GM19035 (cell line): ENCODE data around the gene PEDS1.
"Not testable (repeated sequence)": the region's sequence is repeated elsewhere in the genome, so short reads cannot be mapped to it uniquely, and the experiment has no call there.

ENCODE experiments used
- ATAC-seq: cut with Tn5 transposase; IDR thresholded peaks from one replicate; pipeline ENCODE4 v1.9.1; 2021; ENCODE audit not compliant: unreplicated experiment

The PEDS1 gene

DNA sequence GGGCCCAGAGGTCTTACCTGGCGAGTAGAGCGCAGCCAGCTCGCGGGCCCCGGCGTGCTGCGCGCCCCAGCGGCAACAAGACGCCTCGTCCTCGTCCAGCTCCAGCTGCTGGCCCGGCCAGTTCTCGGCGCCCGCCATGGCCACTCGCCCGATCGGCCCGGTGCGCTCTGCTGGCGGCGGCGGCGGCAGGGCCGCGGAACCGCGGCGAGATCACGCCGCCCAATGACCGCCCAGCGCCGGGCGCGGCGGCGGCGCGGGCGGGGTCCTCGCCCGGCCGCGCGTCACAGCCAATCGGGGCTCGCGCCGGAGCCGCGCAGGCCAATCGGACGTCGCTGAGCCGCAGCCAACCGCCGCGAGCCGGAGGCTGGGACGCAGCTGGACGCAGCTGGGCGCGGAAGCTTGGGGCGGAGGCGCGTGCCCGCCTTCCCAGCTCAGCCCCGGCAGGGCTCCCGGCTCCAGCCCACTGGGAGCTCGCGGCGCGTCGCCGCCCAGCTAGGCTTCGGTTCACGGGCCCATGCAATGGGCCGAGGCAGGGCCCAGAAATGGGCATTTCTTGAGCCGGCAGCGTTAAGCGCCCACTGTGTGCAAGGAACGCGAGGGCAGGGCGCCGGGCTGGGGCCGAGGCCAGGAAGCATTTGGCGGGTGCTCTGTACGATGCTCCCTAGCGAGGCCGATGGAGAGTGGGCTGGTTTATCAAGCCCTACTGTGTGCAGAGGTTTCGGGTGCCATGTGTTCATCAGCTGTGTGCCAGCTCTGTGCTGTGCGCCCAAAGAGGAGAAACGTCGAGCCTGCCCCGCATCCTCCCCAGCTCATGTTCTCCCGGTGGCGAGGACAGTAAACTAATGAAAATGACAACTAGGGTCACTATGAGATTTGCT is at the start of gene PEDS1:
PEDS1 (minus strand) TSS at position 224 of the 878 bp plus-strand sequence; CDS start at position 138, 86 bp downstream.
- peak; percentile 92 for ATAC-seq

DNA sequence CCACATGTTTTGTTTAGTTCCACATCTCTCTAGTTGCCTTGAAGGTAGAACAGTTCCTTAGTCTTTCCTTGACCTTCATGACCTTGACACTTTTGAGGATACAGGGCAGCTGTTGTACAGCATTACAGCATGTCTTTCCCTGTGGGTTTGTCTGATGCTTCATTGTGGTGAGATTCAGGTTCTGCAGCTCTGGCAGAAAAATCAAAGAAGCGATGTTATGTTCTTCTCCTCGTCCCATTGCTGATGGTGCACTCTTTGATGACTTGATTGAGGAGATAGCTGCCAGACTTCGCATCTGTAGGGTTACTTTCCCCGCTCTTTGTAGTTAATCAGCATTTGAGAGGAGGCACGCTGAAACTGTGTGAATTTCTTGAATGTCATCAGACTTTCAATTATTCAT is 49.2 kb upstream of the PEDS1 start:
- no peak for ATAC-seq

DNA sequence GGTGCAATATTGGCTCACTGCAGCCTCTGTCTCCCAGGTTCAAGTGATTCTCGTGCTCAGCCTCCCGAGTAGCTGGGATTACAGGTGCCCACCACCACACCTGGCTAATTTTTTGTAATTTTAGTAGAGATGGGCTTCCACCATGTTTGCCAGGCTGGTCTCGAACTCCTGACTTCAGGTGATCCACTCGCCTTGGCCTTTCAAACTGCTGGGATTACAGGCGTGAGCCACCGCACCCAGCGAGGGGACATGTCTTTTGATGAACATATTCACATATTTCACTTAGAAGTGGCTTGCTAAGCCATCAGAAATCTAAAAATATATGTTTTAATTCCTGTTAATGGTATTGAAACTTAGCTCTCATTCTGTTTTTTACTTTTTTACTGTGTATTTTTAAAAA is 48.2 kb upstream of the PEDS1 start:
- not testable (repeated sequence) for ATAC-seq

DNA sequence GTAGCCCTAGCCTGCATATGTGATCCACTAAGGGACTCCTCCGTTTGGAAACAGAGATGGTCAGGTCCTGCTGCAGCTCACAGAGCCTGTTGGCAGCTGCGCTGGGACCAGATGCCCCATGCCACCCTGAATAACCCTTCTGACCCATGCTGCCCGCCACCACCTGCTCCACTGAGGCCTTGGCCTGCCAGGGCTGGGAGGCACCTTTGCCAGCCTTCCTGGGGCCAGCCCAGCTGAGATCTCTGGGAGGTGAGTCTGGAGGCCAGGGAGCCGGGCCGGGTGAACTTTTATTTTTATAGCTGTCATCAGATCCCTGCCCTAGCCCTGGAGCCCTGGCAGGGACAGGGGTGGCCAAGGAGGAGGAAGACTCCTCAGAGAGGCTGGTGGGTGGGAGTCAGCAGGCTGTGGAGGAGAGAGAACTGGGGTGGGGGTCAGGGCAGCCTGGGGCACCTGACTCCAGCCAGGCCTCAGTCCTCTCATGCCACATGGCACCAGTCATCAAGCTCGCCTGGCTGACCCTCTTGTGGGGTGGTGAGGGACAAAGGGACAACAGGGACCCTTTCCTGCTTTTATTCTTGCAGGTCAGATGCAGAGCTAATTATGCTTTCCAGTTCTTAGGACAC is 47.1 kb upstream of the PEDS1 start:
- ATAC-seq: no peak

DNA sequence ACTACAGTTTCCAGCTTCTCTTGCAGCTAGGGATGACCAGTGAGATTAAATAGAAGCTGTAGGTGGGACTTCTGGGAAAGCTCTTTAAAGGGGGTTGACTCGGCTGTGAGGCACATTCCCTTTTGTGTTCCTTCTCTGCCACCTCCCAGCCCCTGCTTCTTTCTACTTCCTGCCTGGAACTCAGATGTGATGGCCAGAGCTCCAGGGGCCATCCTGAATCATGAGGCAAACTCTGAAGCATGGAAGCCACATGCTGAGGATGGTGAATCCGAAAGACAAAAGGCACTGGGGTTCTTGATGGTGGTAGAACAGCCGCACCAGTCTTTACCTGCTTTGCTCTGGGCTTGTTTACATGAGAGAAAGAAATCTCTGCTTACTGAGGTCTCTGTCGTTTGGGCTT is 46.2 kb upstream of the PEDS1 start:
- no peak for ATAC-seq

DNA sequence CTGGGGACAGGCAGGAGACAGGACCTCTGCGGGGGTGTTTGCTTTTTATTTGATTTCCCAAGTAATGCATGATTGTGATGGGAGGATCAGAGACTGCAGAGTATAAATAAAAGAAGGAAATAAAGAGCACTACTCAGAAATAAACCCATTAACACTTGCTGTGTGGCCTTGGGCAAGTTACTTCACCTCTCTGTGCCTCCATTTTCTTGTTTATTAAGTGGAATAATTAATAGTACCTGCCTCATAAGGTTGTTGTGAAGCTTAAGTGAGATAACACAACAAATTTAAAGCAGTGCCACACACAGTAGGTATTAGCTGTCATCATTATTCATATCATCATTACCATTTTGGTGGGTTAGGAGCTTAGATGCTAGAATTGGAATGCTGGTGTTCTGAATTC is 45.2 kb upstream of the PEDS1 start:
- no peak for ATAC-seq

DNA sequence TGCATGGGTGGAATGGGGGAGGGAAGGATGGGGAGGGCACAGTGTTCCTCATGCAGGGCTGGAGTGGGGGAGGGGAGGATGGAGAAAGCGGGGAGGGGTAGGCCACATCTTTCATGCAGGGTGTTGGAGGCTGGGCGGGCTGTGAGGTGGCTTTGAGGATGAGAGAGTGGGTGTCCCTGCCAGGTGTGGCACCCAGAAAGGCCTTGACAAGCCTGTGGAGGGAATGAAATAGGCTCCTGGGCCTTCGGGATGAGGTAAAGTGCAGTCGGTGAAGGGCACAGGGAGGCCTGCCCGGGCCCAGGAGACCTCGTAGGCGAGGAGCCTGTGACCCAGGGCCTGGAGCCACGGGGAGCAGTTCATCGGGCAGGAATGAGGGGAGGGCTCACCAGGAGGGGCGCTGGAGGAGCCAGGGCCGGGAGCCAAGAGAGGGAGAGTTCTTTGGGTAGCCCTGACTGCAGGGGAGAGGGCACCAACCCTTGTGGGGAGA is 44.7 kb upstream of the PEDS1 start:
- no peak for ATAC-seq

DNA sequence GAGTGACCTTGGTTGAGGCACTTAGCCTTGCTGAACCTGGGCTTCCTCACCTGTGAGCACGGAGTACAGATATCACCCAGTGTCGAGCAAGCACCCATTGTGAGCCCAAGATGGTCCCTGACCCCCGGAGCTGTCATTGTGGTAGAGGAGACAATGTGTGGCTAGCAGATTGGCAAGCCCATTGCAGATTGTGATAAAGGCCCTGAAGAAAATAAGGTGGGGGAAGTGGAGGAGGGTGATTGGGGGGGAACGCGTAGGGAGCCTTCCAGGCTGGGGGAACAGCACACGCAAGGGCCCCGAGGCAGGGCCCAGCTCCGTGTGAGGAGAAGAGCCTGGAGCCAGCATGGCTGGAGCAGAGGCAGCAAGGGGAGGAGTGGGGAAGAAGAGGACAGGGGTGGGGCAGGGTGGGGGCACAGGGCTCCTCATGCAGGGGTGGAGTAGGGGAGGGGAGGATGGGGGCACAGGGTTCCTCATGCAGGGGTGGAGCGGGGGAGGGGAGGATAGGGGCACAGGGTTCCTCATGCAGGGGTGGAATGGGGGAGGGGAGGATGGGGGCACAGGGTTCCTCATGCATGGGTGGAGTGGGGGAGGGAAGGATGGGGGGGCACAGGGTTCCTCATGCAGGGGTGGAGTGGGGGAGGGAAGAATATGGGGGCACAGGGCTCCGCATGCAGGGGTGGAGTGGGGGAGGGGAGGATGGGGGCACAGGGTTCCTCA is 44.1 kb upstream of the PEDS1 start:
- no peak for ATAC-seq

DNA sequence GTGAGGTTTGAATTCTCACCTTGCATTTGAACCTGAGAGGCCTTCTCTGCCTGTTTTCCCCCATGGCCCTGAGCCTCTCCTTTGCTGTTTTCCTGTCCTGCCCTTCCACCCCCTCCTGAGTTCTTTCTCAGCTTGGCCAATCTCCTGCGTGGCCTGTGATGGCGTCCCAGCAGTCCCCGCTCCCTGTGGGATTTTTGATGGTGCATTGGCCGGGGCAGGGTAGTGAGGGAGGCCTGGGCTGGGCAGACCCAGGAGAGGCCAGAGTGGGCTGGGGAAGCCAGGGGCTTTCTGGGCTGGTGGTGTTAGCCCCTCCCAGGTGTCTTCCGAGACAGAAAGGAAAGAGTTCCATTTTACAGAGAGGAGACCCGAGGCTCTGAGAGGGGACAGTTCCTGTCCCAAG is 43.4 kb upstream of the PEDS1 start:
- no peak for ATAC-seq

DNA sequence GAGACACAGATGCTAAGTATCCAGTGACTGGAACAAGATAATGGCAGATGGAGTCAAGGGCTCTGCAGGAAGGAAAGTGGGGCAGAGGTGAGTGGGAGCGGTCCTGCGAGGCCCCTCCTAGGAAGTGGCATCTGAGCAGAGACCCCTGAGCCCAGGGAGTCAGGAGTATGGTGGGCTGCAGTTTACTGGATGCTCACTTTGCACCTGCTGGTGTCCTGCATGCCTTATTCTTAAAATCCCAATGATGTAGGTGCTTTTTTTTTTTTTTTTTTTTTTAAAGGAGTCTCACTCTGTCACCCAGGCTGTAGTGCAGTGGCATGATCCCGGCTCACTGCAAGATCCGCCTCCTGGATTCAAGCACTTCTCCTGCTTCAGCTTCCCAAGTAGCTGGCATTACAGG is 42.7 kb upstream of the PEDS1 start:
- no peak for ATAC-seq

DNA sequence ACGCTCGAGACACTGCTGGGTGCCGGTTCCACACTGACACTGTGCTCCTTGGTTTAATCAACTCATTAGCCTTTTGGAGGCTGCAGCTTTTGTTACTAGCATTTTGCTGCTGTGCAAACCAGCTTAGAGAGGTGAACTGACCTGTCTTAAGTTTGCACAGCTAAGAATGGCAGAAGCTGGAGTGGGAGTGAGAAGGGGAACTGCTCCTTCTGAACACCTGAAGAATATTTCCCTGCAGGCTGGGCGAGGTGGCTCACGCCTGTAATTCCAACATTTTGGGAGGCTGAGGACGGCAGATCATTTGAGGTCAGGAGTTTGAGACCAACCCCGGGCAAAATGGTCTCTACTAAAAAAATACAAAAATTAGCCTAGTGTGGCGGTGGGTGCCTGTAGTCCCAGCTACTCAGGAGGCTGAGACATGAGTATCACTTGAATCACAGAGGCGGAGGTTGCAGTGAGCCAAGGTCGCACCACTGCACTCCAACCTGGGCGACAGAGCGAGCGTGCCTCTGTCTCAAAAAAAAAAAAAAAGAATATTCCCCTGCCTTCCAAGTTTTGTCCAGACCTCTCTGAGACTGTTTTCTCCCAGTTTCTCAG is 42.1 kb upstream of the PEDS1 start:
- ATAC-seq: no peak

DNA sequence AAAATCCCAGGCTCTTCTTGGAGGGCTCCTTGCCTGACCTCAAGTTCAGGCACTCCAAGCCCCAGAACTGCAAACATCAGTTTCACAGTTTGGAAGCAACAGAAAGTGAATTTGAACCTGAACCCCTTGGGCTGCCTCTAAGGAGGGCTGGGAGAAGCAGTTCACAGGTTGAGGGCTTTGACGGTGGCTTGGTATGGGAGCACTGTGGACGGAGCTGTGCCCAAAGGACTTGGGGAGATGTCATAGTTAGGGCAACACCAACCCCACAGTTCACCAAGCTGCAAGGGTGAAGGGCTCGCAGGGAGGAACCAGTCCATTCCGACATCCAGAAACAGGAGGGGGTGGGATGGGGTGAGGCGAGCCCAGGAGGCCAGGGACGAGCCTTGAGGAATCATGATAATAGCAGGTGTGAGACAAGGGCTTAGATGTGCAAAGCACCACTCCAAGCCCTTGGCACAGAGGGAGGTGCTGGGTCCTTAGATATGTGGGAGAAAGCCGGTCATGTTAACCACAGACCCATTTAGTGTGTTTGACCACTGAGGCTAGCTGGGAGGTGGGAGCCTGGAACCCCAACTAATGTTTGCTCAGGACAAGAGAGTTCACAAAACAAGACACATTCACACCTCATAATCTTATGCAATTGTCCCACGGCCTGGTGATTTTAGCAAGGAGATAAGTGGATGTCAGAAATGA is 41.5 kb upstream of the PEDS1 start:
- no peak for ATAC-seq

DNA sequence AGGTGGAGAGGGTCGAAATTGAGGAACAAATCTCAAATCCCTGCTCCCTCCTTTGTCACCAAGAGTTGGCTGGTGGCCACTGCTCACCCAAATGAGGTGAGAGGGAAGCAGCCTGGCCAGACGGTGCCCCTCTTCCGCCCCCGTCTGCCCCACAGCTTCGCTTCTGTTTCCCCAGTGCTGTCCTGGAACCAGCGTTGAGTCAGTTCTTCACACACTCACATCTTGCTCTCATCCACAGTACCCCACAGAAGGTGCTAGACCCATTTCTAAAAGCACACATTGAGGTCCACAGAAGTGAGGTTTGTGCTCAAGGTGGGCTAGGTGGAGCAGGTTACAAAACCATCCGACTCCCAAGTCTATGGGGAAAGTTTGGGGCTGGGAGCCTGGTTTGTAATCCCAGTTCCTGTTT is 40.9 kb upstream of the PEDS1 start:
- no peak for ATAC-seq

DNA sequence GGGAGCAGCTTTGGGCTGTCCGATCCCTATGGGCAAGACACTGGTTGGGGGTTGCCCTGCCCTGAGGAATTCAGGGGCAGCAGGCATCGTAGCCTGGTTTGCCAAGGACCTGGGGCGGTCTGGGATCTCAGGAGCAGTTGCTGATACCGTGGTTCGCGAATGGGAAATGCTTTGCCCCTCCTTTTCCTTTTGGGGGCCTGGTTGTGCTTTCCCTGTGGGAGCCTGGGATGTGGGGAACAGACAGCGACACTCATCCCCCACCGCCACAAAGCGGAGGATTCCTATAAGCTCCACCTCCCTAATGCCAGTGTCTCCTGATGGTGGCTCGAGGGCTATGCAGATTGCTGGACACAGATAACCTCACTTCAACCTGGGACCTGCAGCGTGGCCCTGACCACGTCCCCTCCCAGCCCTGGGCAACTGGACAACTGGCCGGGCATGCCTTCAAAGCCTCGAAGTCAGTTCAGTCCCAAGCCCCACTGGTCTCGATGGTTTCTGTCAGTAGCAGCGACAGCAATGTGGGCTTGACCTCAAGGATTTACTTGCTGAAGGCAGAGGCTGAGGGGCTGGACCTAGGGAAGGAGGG is 40.4 kb upstream of the PEDS1 start:
- no peak for ATAC-seq

DNA sequence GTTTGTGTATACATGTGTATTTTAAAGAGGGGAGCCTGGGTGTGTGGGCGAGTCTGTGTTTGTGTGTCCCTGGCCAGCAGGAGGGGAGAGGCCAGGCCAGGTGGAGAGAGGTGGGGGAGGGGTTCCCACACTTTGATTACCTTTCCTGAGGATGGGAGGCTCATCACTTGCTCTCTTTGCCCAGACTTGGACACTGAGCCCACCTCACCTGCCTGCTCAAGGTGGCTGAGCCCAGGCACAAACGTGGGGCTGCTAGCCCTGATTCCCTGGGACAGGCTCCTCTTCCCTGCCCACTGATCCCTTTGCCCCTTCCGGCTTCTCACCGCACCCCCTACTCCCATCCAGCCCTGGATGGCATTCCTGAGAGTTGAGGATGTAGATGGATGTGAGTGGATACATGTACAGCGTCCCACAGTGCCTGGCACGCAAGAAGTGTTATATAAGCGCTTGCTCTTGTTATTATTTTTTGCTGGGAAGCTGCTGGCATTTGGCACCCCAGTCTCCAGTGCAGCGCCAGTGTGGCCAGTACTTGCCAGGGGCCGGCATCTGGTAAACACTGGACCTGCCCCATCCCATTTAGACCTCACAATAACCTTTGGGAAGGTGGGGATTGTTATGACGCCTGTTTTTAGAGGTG is 39.8 kb upstream of the PEDS1 start:
- ATAC-seq: no peak

DNA sequence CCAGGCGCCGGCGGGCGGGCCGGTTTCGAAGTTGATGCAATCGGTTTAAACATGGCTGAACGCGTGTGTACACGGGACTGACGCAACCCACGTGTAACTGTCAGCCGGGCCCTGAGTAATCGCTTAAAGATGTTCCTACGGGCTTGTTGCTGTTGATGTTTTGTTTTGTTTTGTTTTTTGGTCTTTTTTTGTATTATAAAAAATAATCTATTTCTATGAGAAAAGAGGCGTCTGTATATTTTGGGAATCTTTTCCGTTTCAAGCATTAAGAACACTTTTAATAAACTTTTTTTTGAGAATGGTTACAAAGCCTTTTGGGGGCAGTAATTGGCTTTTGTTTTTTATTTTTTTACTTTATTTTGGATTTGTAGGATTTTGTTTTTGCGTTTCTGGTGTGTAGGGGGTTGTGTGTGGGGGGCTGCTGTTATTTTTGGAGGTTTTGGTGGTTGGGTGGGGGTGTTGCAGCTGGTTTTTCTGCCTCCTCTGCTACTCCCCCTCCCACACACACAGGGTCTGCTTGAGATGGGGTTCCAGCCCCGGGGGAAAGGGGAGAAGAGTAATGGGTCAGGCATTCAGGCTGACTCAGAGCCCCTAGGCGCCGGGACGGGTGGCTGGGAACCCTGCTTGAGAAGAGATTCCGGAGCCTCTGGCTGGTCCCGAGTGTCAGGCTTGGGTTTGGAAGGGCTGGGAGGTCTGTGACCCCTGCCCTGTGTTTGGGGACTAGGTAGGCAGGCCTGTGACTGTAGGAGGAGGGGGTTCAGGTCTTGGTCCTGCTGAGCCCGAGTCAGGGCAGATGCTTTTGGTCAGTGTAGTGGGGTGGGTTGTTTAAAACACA is 39.1 kb upstream of the PEDS1 start:
- peak; percentile 38 for ATAC-seq

DNA sequence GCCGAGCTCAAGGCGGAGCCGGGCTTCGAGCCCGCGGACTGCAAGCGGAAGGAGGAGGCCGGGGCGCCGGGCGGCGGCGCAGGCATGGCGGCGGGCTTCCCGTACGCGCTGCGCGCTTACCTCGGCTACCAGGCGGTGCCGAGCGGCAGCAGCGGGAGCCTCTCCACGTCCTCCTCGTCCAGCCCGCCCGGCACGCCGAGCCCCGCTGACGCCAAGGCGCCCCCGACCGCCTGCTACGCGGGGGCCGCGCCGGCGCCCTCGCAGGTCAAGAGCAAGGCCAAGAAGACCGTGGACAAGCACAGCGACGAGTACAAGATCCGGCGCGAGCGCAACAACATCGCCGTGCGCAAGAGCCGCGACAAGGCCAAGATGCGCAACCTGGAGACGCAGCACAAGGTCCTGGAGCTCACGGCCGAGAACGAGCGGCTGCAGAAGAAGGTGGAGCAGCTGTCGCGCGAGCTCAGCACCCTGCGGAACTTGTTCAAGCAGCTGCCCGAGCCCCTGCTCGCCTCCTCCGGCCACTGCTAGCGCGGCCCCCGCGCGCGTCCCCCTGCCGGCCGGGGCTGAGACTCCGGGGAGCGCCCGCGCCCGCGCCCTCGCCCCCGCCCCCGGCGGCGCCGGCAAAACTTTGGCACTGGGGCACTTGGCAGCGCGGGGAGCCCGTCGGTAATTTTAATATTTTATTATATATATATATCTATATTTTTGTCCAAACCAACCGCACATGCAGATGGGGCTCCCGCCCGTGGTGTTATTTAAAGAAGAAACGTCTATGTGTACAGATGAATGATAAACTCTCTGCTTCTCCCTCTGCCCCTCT is 38.2 kb upstream of the PEDS1 start:
- peak; percentile 29 for ATAC-seq

DNA sequence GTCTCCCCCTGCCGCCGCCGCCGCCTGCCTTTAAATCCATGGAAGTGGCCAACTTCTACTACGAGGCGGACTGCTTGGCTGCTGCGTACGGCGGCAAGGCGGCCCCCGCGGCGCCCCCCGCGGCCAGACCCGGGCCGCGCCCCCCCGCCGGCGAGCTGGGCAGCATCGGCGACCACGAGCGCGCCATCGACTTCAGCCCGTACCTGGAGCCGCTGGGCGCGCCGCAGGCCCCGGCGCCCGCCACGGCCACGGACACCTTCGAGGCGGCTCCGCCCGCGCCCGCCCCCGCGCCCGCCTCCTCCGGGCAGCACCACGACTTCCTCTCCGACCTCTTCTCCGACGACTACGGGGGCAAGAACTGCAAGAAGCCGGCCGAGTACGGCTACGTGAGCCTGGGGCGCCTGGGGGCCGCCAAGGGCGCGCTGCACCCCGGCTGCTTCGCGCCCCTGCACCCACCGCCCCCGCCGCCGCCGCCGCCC is 37.6 kb upstream of the PEDS1 start:
- ATAC-seq: peak; percentile 36
